NCI-H2171 treated with DMSO at 0.1 percent for 48 hours (cell line): ENCODE measurements around the gene TBC1D25.
A peak's percentile ranks its signal among the peaks of the same experiment; 100 is the strongest.

Experiments used
- DNase-seq: peaks from one replicate; lab custom pipeline; 2025; lab: John Stamatoyannopoulos, UW

TBC1D25 gene

DNA sequence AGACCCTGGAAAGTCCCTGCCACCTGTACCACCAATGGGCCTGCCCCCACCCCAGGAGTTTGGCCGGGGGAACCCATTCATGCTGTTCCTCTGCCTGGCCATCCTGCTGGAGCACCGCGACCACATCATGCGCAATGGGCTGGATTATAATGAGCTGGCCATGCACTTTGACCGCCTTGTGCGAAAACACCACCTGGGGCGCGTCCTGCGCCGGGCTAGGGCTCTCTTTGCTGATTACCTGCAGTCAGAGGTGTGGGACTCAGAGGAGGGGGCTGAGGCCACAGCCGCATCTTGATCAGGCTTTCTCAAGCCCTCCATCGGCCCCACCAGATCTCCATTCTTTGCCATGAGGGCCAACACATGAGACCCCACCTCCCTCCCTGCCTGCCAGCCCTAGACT, 21.2 kb downstream of the TBC1D25 start:
- no peak for DNase-seq

- no peak for DNase-seq
These were observed 30.4 kb downstream of the TBC1D25 start for GRCh38 chrX:48569958-48570357.

GRCh38 chrX:48573690-48574269, 34.3 kb downstream of the TBC1D25 start:
- DNase-seq = peak; percentile 88

DNA sequence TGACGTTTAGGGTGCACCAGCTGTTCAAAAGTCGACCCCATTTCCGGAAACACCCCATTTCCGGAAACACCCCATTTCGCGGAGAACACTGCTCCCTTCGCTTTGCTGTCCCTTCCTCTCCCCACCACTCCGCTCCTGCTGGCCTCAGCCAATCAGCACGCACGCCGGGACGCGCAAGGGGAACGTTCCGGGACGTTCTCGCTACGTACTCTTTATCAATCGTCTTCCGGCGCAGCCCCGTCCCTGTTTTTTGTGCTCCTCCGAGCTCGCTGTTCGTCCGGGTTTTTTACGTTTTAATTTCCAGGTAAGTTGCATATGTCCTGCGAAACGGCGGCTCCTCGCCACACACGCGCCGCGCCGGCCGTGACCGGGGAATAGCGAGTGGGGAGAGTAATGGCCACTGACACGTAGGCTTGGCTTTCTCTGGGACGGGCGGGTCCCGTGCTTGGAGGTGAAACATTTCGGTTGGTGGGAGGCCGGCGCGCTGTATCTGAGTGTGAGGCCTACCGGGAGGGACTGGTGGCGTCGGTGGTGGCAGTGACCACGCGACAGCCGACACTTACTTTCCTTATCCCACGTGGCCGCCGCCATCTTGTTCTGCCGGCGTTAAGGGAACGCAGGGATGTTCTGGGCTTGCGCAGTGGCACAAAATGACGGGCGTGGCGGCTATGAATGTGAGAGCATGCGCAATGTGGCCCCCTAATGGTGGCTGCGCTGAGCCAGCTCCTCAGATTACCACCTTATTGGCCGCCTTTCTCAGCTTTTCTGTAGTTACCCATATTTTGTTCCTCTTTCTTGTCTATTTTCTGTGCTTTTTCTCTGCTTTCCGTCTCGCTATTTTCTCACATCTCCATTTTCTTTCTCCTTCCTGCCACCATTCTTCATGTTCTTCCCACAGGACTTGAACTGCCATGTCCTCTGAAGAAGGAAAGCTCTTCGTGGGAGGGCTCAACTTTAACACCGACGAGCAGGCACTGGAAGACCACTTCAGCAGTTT, 35.1 kb downstream of the TBC1D25 start, which contains the start of gene RBM3:
TSS of gene RBM3 (plus strand) at position 215 of the 997 bp plus-strand sequence. CDS start at position 912, 697 bp downstream.
- DNase-seq = peak; percentile 89

DNA sequence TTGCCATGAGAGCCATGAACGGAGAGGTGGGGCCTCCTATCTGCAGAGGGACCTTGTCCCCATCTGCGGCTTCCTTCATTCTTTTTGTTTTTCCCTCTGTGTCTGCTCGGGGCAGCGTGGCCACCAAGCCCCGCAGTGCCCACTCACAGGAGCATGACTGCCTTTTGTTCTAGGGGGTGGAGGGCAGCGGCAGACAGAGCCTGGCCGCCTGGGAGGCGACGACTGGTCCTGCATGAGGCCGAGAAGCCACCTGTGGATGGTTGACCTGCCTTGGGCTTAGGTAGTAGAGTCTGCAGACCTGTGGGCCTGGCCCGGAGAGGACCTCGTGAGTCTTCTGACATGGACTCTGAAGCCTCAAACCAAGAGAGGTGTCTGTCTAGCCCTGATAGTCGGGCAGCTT, 36.1 kb downstream of the TBC1D25 start:
- no peak for DNase-seq

GRCh38 chrX:48576108-48576507, 36.6 kb downstream of the TBC1D25 start:
- DNase-seq = no peak

- DNase-seq = no peak
These were observed 39.2 kb downstream of the TBC1D25 start for GRCh38 chrX:48578661-48579128.

DNA sequence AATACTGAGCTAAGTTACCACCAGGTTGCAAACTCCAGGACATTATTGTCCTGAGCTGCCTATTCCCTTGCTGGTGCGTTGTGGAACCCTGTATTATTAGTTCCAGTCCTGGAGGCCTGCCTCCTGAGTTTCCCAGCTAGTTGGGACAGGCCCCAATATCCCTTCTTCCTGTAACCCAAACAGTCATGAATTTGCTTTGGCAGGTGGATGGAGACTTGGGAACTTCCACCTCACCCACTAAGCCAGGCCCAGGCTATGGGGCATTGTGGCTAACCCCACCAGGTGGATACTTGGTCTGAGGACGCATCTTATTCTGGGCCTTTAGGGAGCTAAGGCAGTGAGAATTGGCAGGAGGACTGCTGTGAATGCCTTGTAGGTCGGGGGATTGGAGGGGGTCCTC, 39.7 kb downstream of the TBC1D25 start:
- DNase-seq = no peak

DNA sequence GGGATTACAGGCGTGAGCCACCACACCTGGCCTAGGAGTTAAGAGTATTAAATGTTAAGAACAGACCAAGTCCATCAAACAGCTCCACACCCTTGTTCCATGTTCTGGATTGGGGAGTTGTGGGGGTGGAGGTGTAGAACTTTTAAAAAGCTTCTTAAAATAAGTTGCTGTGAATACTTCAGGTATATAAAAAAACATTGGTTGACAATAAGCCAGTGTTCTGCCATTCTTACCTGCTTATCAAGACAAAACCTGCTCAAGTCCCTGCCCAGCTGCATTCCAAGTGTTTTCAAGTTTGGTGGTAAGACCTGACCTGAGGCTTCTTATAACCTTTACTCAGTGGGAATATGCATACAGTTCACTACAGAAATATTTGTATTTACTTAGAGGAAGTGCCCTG, 41.1 kb downstream of the TBC1D25 start:
- DNase-seq = no peak

DNA sequence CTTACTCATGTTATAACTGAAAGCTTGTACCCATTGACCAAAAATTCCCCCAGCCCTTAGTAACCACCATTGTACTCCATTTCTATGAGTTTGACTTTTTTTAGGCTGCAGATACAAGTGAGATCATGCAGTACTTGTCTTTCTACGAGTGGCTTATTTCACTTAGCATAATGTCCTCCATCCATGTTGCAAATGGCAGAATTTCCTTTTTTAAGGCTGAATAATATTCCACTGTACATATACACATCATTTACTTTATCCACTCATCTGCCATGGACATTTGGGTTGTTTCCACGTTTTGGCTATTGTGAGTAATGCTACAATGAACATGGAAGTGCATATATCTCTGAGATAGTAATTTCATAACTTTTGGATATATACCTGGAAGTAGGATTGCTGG, 45.2 kb downstream of the TBC1D25 start:
- DNase-seq = no peak

DNA sequence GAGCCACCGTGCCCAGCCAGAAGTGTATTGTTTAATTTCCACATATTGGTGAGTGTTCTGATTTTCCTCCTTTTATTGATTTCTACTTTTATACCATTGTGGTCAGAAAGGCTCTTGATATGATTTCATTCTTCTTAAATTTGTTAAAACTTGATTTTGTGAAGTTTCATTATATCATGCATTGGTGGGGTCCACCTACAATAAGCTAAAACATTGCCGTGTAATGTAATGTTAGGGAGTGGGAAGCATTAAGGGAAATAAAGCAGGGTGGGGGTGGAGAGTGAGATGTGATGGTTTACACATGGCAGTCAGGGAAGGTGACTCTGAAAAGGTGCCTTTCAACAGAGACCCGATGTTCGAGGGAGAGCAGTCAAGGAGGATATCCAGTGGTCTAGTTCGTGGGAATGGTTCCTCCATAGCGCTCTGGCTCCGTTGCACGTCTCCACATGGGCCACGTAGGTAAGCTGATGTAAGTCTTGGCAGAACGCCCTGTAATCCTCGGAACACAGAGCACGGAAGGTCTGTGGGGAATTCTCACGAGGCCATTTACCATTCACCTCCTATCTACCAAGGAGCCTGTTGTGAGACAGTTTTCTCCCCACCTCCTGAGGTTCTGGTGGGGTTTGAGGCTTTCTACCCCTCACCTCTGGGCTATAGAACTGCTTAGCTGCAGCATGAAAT, 50.1 kb downstream of the TBC1D25 start:
- DNase-seq = peak; percentile 80

DNA sequence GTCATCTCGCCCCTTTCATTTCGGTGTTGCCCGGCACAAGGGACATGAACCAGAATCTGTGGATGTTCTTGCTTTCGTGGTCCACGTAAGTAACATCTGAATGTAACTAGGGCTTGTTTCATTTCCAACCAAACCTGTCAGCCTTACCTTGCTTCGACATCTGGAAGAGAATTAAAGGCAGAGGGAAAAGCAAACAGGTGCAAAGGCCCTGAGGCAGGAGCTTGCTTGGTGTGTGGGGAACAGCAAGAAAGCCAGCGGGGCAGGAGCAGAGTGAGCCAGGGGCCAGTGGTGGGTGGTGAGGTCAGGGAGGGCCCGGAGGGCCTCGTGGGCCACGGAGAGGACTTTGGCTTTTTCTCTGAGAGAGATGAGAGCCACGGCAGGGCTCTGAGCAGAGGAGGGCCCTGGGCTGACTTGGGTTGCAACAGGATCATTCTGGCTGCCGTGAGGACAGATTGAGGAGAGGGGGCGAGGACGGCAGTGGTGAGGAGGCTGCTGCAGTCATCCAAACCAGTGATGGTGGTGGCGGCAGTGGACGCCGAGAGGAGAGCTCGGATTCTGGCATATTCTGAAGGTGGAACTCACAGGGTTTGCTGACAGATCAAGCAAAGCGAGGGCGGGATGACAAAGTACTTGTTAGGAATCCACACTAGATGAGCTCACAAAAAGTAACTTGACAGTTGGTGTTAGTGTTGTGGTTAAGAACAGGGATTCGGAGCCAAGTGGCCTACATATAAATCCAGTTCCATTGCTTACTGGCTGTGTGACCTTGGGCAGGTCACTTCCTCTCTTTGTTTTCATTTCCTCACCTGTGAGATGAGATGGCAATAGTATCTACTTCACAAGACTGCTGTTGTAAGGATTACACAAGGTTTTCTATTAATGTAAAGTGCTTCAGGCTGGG, 50.9 kb downstream of the TBC1D25 start:
- no peak for DNase-seq

DNA sequence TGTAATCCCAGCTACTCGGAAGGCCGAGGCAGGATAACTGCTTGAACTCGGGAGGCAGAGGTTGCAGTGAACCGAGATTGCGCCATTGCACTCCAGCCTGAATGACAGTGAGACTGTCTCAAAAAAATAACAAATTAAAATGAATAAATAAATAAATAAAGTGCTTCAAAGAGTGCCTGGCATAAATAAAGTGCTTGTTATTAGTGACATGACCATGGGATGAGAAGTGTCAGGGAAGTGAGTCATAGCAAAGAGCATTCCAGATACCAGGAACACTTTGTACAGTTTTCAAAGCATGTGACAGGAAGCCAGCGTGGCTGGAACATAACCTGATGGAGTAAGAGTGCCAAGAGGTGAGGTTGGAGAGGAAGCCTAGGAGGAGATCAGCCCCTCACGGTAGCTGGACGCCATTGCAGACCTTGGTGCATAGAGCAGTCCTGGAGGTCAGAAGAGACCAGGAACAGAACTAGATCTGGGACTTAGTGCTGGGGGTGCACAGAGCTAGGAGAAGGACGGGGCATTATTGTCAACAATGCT, 51.8 kb downstream of the TBC1D25 start:
- DNase-seq = no peak

GRCh38 chrX:48592971-48593370, 53.5 kb downstream of the TBC1D25 start:
- no peak for DNase-seq

GRCh38 chrX:48595929-48596328, 56.4 kb downstream of the TBC1D25 start:
- no peak for DNase-seq

- peak; percentile 84 for DNase-seq
These were observed 58.1 kb downstream of the TBC1D25 start, which contains the start of gene WDR13 for GRCh38 chrX:48597353-48598264. WDR13 (plus strand) TSS chrX:48597492; CDS start chrX:48597997, 505 bp downstream.

- no peak for DNase-seq
These were observed 59.1 kb downstream of the TBC1D25 start for GRCh38 chrX:48598614-48599013.

- DNase-seq = no peak
These were observed 59.8 kb downstream of the TBC1D25 start for GRCh38 chrX:48599341-48599740.

GRCh38 chrX:48600226-48600625, 60.7 kb downstream of the TBC1D25 start:
- DNase-seq = no peak
